Measurements from ENCODE around the gene NPAT.

NPAT gene

GRCh38 chr11:108235192-108235591 lies 12.8 kb upstream of the NPAT start:
- Histone ChIP-seq H3K9me3 (ENCODE audit: control insufficient read depth, low read length) (no peaks in the 10 kb centered on the region), H3K27me3 (ENCODE audit: control insufficient read depth, insufficient read depth, low read length, poor library complexity, severe bottlenecking) (no peaks in the 10 kb centered on the region), H3K4me3 (ENCODE audit: insufficient read depth, low read depth, low read length) (no peak overlapping the region), H3K27ac (ENCODE audit: insufficient read depth, low read depth, low read length, poor library complexity, severe bottlenecking) (no peak overlapping the region), H3K36me3 (ENCODE audit: control insufficient read depth, insufficient read depth, low read length) (peaks cover 22% of the 10 kb centered on the region), H3K4me1 (ENCODE audit: control insufficient read depth, insufficient read depth, low read length) (no peaks in the 10 kb centered on the region)
- 90% methylated on average over 1 of the region's 1 CpG; no CpG with 5 or more reads in 1 of the 2 experiments for WGBS, 2 experiments

- Histone ChIP-seq H3K27ac (ENCODE audit: insufficient read depth, low read depth, low read length, poor library complexity, severe bottlenecking) (no peak overlapping the region), H3K4me1 (ENCODE audit: control insufficient read depth, insufficient read depth, low read length) (no peaks in the 10 kb centered on the region), H3K9me3 (ENCODE audit: control insufficient read depth, low read length) (no peaks in the 10 kb centered on the region), H3K4me3 (ENCODE audit: insufficient read depth, low read depth, low read length) (no peak overlapping the region), H3K27me3 (ENCODE audit: control insufficient read depth, insufficient read depth, low read length, poor library complexity, severe bottlenecking) (no peaks in the 10 kb centered on the region), H3K36me3 (ENCODE audit: control insufficient read depth, insufficient read depth, low read length) (peaks cover 26% of the 10 kb centered on the region)
- 94 to 96% methylated on average over 2 of the region's 2 CpGs for WGBS, 2 experiments
Observed at GRCh38 chr11:108233277-108233945, 11.0 kb upstream of the NPAT start.

DNA sequence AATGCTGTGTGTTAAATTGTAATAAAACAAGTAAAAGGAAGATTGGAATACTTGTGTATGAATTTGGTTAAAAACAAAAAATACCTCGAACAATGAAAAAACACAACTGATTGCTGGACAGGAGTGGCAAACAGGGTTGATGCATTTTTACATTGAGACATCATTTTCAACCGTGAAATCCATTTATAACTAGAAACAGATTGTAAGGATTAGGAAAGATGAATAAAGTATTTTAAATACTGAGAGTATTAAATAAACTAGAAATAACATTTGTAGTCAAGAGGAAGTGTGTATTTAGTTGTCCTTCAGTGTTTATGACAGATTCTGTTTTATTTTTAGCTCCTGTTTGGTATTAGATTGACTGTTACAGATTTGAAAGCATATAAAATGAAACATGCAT lies 5.8 kb upstream of the NPAT start:
- H3K36me3 ChIP-seq (ENCODE audit: control insufficient read depth, insufficient read depth, low read length), result peaks cover 13% of the 10 kb centered on the region
- no peaks in the 10 kb centered on the region for H3K27me3 ChIP-seq (ENCODE audit: control insufficient read depth, insufficient read depth, low read length, poor library complexity, severe bottlenecking)
- H3K27ac ChIP-seq (ENCODE audit: insufficient read depth, low read depth, low read length, poor library complexity, severe bottlenecking), result no peak overlapping the region
- no peak overlapping the region for H3K4me3 ChIP-seq (ENCODE audit: insufficient read depth, low read depth, low read length)
- H3K9me3 ChIP-seq (ENCODE audit: control insufficient read depth, low read length), result no peaks in the 10 kb centered on the region
- H3K4me1 ChIP-seq (ENCODE audit: control insufficient read depth, insufficient read depth, low read length), result peaks cover 5% of the 10 kb centered on the region
- 91 to 100% methylated on average over 2 of the region's 2 CpGs for WGBS, 2 experiments

- Histone ChIP-seq H3K27ac (ENCODE audit: insufficient read depth, low read depth, low read length, poor library complexity, severe bottlenecking) (no peak overlapping the region), H3K27me3 (ENCODE audit: control insufficient read depth, insufficient read depth, low read length, poor library complexity, severe bottlenecking) (no peaks in the 10 kb centered on the region), H3K9me3 (ENCODE audit: control insufficient read depth, low read length) (no peaks in the 10 kb centered on the region), H3K36me3 (ENCODE audit: control insufficient read depth, insufficient read depth, low read length) (peaks cover 7% of the 10 kb centered on the region), H3K4me1 (ENCODE audit: control insufficient read depth, insufficient read depth, low read length) (peaks cover 5% of the 10 kb centered on the region), H3K4me3 (ENCODE audit: insufficient read depth, low read depth, low read length) (no peak overlapping the region)
- 94 to 100% methylated on average over 1 of the region's 2 CpGs for WGBS, 2 experiments
Observed at GRCh38 chr11:108226036-108226435, 3.6 kb upstream of the NPAT start.

DNA sequence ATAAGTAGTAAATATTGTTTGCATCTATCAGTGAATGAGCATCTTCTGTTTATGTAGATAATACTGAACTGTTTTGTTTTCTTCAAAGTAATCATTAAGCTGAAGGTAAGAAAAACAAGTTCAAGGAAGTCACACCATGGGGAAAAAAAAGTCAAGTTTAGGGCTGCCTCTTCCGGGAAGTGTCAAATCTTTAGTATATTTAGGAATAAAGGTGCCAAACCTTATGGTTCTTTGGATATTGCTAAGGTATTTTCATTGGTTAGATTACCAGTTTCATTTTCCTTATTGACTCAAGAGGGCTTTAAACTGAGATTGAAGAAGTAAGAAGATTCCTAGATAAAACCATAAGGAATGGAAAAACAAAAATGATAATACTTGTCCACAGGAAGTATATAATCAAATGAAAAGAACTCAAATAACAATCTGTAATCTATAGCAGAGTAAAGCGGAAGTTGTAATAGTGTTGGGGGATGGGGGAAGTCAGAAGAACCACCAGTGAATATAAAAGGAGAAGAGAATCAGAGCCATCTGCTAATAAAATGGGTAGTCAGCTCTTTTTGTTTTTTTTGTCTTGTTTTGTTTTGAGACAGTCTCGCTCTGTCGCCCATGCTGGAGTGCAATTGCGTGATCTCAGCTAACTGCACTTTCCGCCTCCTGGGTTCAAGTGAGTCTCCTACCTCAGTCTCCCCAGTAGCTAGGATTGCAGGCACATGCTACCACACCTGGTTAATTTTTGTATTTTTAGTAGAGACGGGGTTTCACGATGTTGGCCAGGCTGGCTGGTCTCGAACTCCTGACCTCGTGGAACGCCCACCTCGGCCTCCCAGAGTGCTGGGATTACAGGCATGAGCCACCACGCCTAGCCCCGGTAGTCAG lies 2.7 kb upstream of the NPAT start:
- WGBS, 2 experiments, result 89 to 94% methylated on average over 14 of the region's 14 CpGs
- peaks cover 7% of the 10 kb centered on the region for H3K36me3 ChIP-seq (ENCODE audit: control insufficient read depth, insufficient read depth, low read length)
- H3K27me3 ChIP-seq (ENCODE audit: control insufficient read depth, insufficient read depth, low read length, poor library complexity, severe bottlenecking), result no peaks in the 10 kb centered on the region
- peaks cover 5% of the 10 kb centered on the region for H3K4me1 ChIP-seq (ENCODE audit: control insufficient read depth, insufficient read depth, low read length)
- H3K9me3 ChIP-seq (ENCODE audit: control insufficient read depth, low read length), result no peaks in the 10 kb centered on the region
- H3K4me3 ChIP-seq (ENCODE audit: insufficient read depth, low read depth, low read length), result no peak overlapping the region
- H3K27ac ChIP-seq (ENCODE audit: insufficient read depth, low read depth, low read length, poor library complexity, severe bottlenecking), result no peak overlapping the region

- Histone ChIP-seq H3K9me3 (ENCODE audit: control insufficient read depth, low read length) (no peaks in the 10 kb centered on the region), H3K36me3 (ENCODE audit: control insufficient read depth, insufficient read depth, low read length) (peaks cover 3% of the 10 kb centered on the region), H3K27me3 (ENCODE audit: control insufficient read depth, insufficient read depth, low read length, poor library complexity, severe bottlenecking) (no peaks in the 10 kb centered on the region), H3K27ac (ENCODE audit: insufficient read depth, low read depth, low read length, poor library complexity, severe bottlenecking) (no peak overlapping the region), H3K4me3 (ENCODE audit: insufficient read depth, low read depth, low read length) (peak overlapping the region; percentile 85), H3K4me1 (ENCODE audit: control insufficient read depth, insufficient read depth, low read length) (peaks cover 9% of the 10 kb centered on the region)
- 84 to 87% methylated on average over 4 of the region's 4 CpGs for WGBS, 2 experiments
Observed at GRCh38 chr11:108224366-108224765, 1.9 kb upstream of the NPAT start.

- H3K36me3 ChIP-seq (ENCODE audit: control insufficient read depth, insufficient read depth, low read length), result peaks cover under 1% of the 10 kb centered on the region
- no peaks in the 10 kb centered on the region for H3K27me3 ChIP-seq (ENCODE audit: control insufficient read depth, insufficient read depth, low read length, poor library complexity, severe bottlenecking)
- no peaks in the 10 kb centered on the region for H3K9me3 ChIP-seq (ENCODE audit: control insufficient read depth, low read length)
- peak overlapping the region; percentile 82 for H3K27ac ChIP-seq (ENCODE audit: insufficient read depth, low read depth, low read length, poor library complexity, severe bottlenecking)
- peaks cover 13% of the 10 kb centered on the region for H3K4me1 ChIP-seq (ENCODE audit: control insufficient read depth, insufficient read depth, low read length)
- WGBS, 2 experiments, result 13 to 14% methylated on average over 20 of the region's 20 CpGs
- H3K4me3 ChIP-seq (ENCODE audit: insufficient read depth, low read depth, low read length), result peak overlapping the region; percentile 85
Observed at GRCh38 chr11:108223348-108224149, 1.1 kb upstream of the NPAT start.

DNA sequence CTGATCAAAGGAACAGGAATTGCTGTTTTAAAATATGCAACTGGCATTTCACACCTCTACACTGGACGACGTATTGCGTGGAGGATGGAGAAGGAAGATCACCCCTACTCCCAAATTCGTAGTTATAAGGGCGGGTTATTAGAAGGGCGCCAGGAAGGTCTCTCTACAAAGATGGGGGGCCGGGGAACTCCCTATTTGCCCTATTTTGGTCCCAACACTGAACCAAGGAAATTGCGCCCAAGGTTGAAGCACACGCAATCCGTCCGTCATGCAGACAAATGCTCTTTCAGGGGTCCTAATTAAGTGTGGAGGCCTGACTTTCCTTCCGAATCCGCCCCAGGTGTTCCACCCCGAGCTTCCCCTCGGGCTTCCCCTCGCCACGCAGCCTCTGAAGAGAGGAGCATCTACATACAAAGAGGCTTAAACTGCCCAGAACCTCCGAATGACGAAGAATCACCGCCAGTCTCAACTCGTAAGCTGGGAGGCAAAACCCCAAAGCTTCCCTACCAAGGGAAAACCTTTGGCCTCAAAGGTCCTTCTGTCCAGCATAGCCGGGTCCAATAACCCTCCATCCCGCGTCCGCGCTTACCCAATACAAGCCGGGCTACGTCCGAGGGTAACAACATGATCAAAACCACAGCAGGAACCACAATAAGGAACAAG lies 396 bp downstream of the NPAT start:
- 0% methylated on average over 29 of the region's 29 CpGs for WGBS, 2 experiments
- H3K27ac ChIP-seq (ENCODE audit: insufficient read depth, low read depth, low read length, poor library complexity, severe bottlenecking), result peak overlapping the region; percentile 92

DNA sequence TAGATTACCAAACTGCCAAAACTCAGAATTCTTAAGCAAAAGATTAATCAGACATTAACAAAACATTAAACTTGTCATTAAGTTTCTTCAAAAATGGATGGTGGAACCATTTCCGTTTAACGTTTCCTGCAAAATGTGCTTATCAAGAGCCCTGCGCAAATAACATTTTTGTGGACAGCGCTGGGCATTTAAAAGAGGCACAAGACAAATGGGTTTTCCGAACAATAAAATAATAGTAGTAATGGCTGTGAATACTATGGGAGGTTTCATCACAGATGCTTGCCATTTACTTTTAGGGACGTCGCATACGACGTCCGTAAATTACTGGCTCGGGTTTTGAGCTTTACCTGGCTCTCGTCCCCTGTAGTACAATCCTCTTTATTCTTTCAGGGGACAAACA lies 1.1 kb downstream of the NPAT start:
- H3K27me3 ChIP-seq (ENCODE audit: control insufficient read depth, insufficient read depth, low read length, poor library complexity, severe bottlenecking), result no peaks in the 10 kb centered on the region
- H3K27ac ChIP-seq (ENCODE audit: insufficient read depth, low read depth, low read length, poor library complexity, severe bottlenecking), result no peak overlapping the region
- H3K4me3 ChIP-seq (ENCODE audit: insufficient read depth, low read depth, low read length), result peak overlapping the region; percentile 85
- H3K36me3 ChIP-seq (ENCODE audit: control insufficient read depth, insufficient read depth, low read length), result no peaks in the 10 kb centered on the region
- H3K9me3 ChIP-seq (ENCODE audit: control insufficient read depth, low read length), result no peaks in the 10 kb centered on the region
- H3K4me1 ChIP-seq (ENCODE audit: control insufficient read depth, insufficient read depth, low read length), result peaks cover 13% of the 10 kb centered on the region
- WGBS, 2 experiments, result 13% methylated on average over 12 of the region's 12 CpGs

More for the DNA sequence above, 396 bp downstream of the NPAT start:
- Histone ChIP-seq H3K27me3 (ENCODE audit: control insufficient read depth, insufficient read depth, low read length, poor library complexity, severe bottlenecking) (no peaks in the 10 kb centered on the region), H3K36me3 (ENCODE audit: control insufficient read depth, insufficient read depth, low read length) (no peaks in the 10 kb centered on the region), H3K4me1 (ENCODE audit: control insufficient read depth, insufficient read depth, low read length) (peaks cover 13% of the 10 kb centered on the region), H3K9me3 (ENCODE audit: control insufficient read depth, low read length) (no peaks in the 10 kb centered on the region), H3K4me3 (ENCODE audit: insufficient read depth, low read depth, low read length) (peak overlapping the region; percentile 85)

Measured in ectodermal cell (in vitro differentiated cells).